ENCODE measurements around the gene REL.

The REL gene

DNA sequence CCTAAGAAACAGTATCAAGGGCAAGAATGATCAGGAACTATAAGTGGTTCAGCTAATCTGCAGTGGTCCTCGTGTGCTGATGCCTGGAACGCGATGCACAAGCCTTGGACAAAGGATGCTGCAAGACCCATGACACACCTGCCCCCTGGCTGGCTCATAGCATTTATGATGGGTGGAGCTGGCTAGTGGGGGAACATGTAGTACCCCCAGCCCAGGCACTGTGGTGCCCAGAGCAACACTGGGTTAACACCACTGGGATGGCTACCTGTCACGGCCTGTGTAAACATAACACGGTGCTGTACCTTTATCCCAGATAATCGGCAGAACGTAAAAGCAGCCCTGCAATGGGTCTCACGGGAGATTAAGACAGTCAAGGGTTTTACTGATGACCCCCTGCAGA is 75.8 kb downstream of the REL start:
- no peak for TF ChIP-seq CTCF (IDR thresholded peaks at IDR 0.05)

DNA sequence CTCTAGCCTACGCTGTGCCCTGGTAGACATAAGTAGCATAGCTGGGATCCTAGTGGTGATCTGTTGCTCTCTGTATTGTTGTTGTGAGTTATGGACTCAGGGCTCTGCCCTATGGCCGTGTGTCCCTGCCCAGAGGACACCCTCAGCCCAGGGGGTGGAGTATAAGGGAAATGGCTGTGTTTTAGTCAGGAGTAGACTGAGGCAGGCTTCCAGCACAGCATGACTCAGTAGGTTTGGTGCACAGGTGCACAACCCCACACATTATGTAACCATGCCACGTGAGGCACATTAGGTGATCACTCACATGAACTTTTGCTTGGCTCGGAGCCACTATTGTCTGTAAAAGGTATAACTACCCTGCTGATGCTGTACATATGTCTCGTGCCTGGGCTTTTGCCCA is 76.3 kb downstream of the REL start:
- no peak for TF ChIP-seq CTCF (IDR thresholded peaks at IDR 0.05)

DNA sequence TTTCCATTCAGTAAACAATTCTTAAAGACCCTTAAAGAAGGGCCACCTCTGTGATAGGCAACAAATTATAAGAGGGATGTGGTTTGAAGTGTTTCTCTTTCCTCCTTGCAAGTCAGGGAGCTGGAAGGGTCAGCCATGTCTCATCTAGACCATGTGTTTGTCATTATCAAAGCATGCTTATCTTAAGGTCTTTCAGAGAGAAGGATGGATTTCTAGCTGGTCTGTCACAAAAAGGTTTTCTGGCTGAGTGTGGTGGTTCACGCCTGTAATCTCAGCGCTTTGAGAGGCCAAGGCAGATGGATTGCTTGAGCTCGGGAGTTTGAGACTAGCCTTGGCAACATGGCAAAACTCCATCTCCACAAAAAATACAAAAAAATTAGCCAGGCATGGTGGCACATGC is 77.0 kb downstream of the REL start:
- no peak for TF ChIP-seq CTCF (IDR thresholded peaks at IDR 0.05)

DNA sequence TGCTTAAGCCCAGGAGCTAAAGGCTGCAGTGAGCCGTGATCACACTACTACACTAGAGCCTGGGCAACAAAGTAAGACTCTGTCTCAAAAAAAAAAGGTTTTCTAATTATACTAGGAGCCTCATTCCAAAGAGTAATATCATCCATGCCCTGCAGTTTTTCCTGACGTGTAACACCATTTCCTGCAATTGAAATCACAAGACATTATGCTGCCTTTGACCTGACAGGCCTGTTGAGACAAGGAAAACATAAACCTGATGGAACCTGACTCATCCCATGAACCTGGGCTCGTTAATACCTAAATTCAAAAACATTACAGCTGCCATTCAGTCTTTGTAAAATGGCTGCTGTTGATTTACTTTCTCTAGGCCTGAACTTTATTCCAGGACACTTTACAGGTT is 77.4 kb downstream of the REL start:
- TF ChIP-seq CTCF (IDR thresholded peaks at IDR 0.05) = no peak

DNA sequence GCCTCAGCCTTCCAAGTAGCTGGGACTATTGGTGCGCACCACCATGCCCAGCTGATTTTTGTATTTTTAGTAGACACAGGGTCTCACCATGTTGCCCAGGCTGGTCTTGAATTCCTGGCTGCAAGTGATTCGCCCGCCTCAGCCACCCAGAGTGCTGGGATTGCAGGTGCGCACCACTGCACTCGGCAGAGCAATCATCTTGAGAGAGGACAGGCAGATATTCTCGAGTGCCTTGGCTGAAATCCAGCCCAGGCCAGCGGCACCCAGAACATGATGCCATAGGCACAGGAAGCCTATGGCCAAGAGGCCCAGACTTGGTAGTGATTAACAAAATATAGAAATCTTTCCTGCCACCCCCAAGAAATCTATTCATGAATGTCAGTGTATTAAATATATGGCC is 78.1 kb downstream of the REL start:
- TF ChIP-seq CTCF (IDR thresholded peaks at IDR 0.05) = no peak

GRCh38 chr2:60960706-60961105 is 79.3 kb downstream of the REL start:
- TF ChIP-seq CTCF (IDR thresholded peaks at IDR 0.05) = no peak

- TF ChIP-seq CTCF (IDR thresholded peaks at IDR 0.05) = no peak
Measured at GRCh38 chr2:60961457-60961856, 80.1 kb downstream of the REL start.

- TF ChIP-seq CTCF (IDR thresholded peaks at IDR 0.05) = no peak
Measured at GRCh38 chr2:60962528-60962927, 81.2 kb downstream of the REL start.
